Measurements from ENCODE around the gene COL4A2.
"Not testable (repeated sequence)": the region's sequence is repeated elsewhere in the genome, so short reads cannot be mapped to it uniquely, and the experiment has no call there.

Gene COL4A2

DNA sequence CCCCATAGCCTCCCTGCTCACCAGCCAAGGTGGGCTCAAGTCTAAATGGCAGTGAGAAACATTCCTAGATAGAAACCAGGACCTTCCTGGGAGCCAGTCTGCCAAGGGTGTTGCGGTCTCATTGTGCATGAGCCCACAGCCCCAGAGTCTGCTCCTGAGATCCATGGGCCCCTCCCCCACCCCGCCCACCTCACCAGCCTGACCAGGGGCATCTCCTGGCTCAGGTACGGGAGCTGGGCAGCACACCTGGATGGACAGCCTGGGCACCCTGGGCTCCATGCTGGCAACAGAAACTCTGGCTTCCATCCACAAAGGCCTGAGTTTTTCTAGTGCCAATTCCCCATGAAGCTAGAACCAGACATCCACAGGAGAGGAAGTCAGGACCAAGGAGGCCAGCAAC lies 188.8 kb downstream of the COL4A2 start:
- Histone ChIP-seq H3K9me3 (ENCODE audit: control insufficient read depth, low read length) (no peaks in the 10 kb centered on the region), H3K36me3 (ENCODE audit: control insufficient read depth, insufficient read depth, low read length) (no peaks in the 10 kb centered on the region)

DNA sequence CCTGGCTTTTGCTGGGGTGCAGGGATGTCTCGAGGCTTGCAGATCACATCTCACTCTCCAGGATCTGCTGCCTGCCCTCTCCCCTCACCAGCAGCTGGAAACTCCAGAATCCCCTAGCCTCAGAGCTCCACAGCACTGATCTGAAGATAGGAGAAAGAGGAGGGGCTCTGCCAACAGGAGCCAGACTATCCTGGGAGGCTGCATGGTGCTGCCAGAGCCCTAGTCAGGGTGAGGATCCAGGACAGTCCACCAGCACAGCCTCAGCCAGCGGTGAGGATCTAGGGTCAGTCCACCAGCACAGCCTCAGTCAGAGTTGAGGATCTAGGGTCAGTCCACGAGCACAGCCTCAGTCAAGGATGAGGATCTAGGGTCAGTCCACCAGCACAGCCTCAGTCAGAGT lies 189.2 kb downstream of the COL4A2 start:
- no peak for DNase-seq
- Histone ChIP-seq H3K9me3 (ENCODE audit: control insufficient read depth, low read length) (no peaks in the 10 kb centered on the region), H3K4me1 (ENCODE audit: control insufficient read depth, insufficient read depth, low read length, poor library complexity, severe bottlenecking) (no peaks in the 10 kb centered on the region), H3K4me3 (ENCODE audit: insufficient read depth, low read depth, low read length, poor library complexity, severe bottlenecking) (no peak overlapping the region), H3K27me3 (replicated peaks; ENCODE audit: control insufficient read depth, insufficient read depth, low read length, poor library complexity, severe bottlenecking) (no peaks in the 10 kb centered on the region), H3K36me3 (ENCODE audit: control insufficient read depth, insufficient read depth, low read length) (no peaks in the 10 kb centered on the region), H3K27ac (ENCODE audit: insufficient read depth, low read length, poor library complexity, severe bottlenecking) (no peak overlapping the region)

More for the DNA sequence above, 188.8 kb downstream of the COL4A2 start:
- DNase-seq, result no peak
- no peaks in the 10 kb centered on the region for H3K4me1 ChIP-seq (ENCODE audit: control insufficient read depth, insufficient read depth, low read length, poor library complexity, severe bottlenecking)
- no peak overlapping the region for H3K27ac ChIP-seq (ENCODE audit: insufficient read depth, low read length, poor library complexity, severe bottlenecking)
- H3K4me3 ChIP-seq (ENCODE audit: insufficient read depth, low read depth, low read length, poor library complexity, severe bottlenecking), result no peak overlapping the region
- no peaks in the 10 kb centered on the region for H3K27me3 ChIP-seq (replicated peaks; ENCODE audit: control insufficient read depth, insufficient read depth, low read length, poor library complexity, severe bottlenecking)

DNA sequence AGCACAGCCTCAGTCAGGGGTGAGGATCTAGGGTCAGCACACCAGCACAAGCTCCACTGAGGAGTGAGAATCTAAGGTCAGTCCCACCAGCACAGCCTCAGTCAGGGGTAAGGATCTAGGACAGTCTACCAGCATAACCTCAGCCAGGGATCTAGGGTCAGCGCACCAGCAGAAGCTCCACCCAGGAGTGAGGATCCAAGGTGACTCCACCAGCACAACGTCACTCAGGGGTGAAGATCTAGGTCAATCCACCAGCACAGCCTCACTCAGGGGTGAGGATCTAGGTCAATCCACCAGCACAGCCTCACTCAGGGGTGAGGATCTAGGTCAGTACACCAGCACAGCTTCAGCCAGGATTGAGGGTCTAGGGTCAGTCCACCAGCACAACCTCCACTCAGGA lies 189.9 kb downstream of the COL4A2 start:
- no peaks in the 10 kb centered on the region for H3K36me3 ChIP-seq (ENCODE audit: control insufficient read depth, insufficient read depth, low read length)
- no peaks in the 10 kb centered on the region for H3K4me1 ChIP-seq (ENCODE audit: control insufficient read depth, insufficient read depth, low read length, poor library complexity, severe bottlenecking)
- H3K9me3 ChIP-seq (ENCODE audit: control insufficient read depth, low read length), result no peaks in the 10 kb centered on the region
- H3K27me3 ChIP-seq (replicated peaks; ENCODE audit: control insufficient read depth, insufficient read depth, low read length, poor library complexity, severe bottlenecking), result no peaks in the 10 kb centered on the region
- H3K4me3 ChIP-seq (ENCODE audit: insufficient read depth, low read depth, low read length, poor library complexity, severe bottlenecking), result no peak overlapping the region
- no peak overlapping the region for H3K27ac ChIP-seq (ENCODE audit: insufficient read depth, low read length, poor library complexity, severe bottlenecking)
- no peak for DNase-seq

DNA sequence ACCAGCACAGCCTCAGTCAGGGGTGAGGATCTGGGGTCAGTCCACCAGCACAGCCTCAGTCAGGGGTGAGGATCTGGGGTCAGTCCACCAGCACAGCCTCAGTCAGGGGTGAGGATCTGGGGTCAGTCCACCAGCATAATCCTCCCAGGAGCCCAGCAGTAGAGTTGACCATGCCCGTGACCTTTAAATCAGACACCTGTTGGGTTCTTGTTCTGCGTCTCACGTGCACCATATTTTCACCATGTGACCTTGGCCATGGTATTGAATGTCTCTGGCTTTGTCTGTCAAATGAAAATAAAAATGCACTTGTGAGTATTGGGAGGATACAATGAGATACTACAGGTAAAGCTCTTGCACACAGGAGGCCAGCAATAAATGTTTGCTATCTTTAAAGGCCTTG lies 190.8 kb downstream of the COL4A2 start:
- H3K4me1 ChIP-seq (ENCODE audit: control insufficient read depth, insufficient read depth, low read length, poor library complexity, severe bottlenecking); H3K27me3 ChIP-seq (replicated peaks; ENCODE audit: control insufficient read depth, insufficient read depth, low read length, poor library complexity, severe bottlenecking); H3K36me3 ChIP-seq (ENCODE audit: control insufficient read depth, insufficient read depth, low read length); H3K4me3 ChIP-seq (ENCODE audit: insufficient read depth, low read depth, low read length, poor library complexity, severe bottlenecking); DNase-seq; H3K27ac ChIP-seq (ENCODE audit: insufficient read depth, low read length, poor library complexity, severe bottlenecking); H3K9me3 ChIP-seq (ENCODE audit: control insufficient read depth, low read length): not testable (repeated sequence)

DNA sequence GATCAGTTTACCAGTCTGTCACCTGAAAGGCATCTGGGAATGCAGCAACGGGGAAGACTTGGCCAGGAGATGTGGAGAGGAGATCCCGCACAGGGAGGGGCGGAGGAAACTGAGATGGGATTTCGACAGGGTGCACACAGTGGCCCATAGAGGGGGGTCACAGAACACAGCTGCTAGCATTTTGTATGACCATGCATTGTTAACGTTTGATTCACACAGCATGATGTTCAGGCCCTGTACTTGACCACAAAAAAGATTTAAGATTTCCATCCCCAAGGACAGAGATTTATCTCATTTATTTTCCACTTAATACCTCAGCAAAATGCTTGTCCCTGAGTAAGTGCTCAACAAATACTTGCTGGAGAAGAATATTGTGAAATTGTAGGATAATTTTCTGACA lies 191.2 kb downstream of the COL4A2 start:
- H3K27me3 ChIP-seq (replicated peaks; ENCODE audit: control insufficient read depth, insufficient read depth, low read length, poor library complexity, severe bottlenecking), result no peaks in the 10 kb centered on the region
- no peak for DNase-seq
- H3K4me1 ChIP-seq (ENCODE audit: control insufficient read depth, insufficient read depth, low read length, poor library complexity, severe bottlenecking), result no peaks in the 10 kb centered on the region
- no peak overlapping the region for H3K27ac ChIP-seq (ENCODE audit: insufficient read depth, low read length, poor library complexity, severe bottlenecking)
- H3K36me3 ChIP-seq (ENCODE audit: control insufficient read depth, insufficient read depth, low read length), result no peaks in the 10 kb centered on the region
- H3K4me3 ChIP-seq (ENCODE audit: insufficient read depth, low read depth, low read length, poor library complexity, severe bottlenecking), result no peak overlapping the region
- no peaks in the 10 kb centered on the region for H3K9me3 ChIP-seq (ENCODE audit: control insufficient read depth, low read length)

DNA sequence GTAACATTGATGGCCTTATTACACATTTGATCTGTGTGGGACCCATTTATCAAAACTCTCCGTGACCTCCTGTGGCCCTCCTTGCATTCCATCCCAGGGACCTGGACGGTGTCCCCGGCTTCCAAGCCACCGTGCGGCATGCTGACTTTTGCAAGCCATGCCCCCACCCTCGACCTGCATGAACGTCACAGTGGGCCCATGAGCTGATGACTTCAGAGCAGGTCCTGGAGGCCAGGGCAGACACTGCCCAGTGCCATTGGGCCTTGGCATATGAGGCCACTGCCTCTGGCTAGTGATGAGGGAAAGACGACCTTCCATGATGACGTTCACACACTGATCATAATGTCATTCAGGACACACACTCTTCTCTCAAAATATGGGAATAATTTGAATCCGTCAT lies 191.7 kb downstream of the COL4A2 start:
- Histone ChIP-seq H3K4me1 (ENCODE audit: control insufficient read depth, insufficient read depth, low read length, poor library complexity, severe bottlenecking) (no peaks in the 10 kb centered on the region), H3K27ac (ENCODE audit: insufficient read depth, low read length, poor library complexity, severe bottlenecking) (no peak overlapping the region), H3K9me3 (ENCODE audit: control insufficient read depth, low read length) (no peaks in the 10 kb centered on the region), H3K4me3 (ENCODE audit: insufficient read depth, low read depth, low read length, poor library complexity, severe bottlenecking) (no peak overlapping the region), H3K36me3 (ENCODE audit: control insufficient read depth, insufficient read depth, low read length) (no peaks in the 10 kb centered on the region), H3K27me3 (replicated peaks; ENCODE audit: control insufficient read depth, insufficient read depth, low read length, poor library complexity, severe bottlenecking) (no peaks in the 10 kb centered on the region)
- DNase-seq, result no peak

DNA sequence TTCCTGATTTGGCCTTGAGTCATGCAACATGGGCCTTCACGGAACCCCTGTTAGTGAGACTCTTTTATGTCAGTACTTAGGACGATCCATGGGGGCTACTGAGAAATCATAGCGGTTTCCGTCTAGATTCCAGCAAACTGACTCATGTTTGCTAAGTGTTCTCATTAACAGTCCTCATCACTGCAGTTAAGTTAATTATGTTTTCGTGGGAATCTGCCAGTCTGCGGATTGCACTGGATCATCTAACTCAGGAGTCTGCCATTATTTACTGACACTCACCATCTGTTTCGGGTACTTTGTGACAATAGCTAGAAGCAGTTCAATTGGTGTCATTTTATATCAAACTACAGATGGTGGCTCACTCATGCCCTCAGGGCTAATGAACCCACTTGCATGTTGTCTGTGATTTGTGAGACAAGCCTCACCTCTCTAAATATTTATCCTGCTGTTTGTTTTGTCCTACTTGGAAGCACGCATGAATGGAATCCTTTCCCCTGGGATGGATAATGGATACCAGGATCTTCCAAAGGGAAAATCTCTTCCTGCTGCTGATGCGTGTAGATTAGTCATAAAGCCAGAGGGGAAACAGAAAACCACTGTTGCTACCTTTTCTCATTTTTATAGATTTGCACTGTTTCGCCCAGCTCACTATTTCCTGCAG lies 192.7 kb downstream of the COL4A2 start:
- Histone ChIP-seq H3K27ac (ENCODE audit: insufficient read depth, low read length, poor library complexity, severe bottlenecking) (no peak overlapping the region), H3K4me3 (ENCODE audit: insufficient read depth, low read depth, low read length, poor library complexity, severe bottlenecking) (no peak overlapping the region), H3K4me1 (ENCODE audit: control insufficient read depth, insufficient read depth, low read length, poor library complexity, severe bottlenecking) (no peaks in the 10 kb centered on the region), H3K27me3 (replicated peaks; ENCODE audit: control insufficient read depth, insufficient read depth, low read length, poor library complexity, severe bottlenecking) (no peaks in the 10 kb centered on the region), H3K36me3 (ENCODE audit: control insufficient read depth, insufficient read depth, low read length) (no peaks in the 10 kb centered on the region), H3K9me3 (ENCODE audit: control insufficient read depth, low read length) (no peaks in the 10 kb centered on the region)
- DNase-seq, result no peak

DNA sequence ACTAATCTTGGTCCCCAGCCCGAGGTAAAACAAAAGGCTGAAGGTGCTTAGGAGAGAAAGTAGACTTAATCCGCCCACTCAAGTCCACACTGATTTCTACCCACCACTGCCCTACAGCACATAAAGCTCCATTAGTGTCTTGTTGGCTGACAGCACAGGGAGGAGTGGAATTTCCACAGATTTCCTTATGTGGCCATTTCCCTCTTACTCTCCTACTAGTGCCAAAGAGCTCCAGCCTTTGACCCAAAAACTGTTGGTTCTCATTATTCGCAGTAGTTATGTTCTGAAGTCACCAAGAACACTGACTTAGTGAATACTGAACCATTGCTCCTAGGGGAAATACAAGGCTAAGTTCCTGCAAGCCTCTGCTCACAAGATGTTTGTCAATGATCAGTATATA lies 193.3 kb downstream of the COL4A2 start:
- Histone ChIP-seq H3K4me1 (ENCODE audit: control insufficient read depth, insufficient read depth, low read length, poor library complexity, severe bottlenecking) (no peaks in the 10 kb centered on the region), H3K4me3 (ENCODE audit: insufficient read depth, low read depth, low read length, poor library complexity, severe bottlenecking) (no peak overlapping the region)

DNA sequence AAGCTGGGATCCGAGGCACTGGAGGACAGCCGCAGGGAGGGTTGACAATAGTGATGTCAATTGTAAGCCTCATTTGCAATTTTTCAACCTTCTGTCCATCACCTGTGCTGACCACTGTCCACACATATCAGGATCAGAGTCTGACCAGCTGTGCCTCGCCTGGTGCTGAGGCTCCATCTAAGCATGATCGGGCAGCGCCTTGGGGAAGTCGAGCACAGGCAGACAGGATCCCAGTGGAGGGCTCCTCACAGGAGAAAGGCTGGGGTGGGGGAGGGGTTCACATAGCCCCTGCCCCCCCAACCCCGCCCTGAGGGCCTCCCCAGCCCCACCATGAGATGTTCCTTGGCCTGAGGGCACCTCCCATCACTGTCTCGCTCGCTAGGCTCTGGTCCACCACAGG lies 194.1 kb downstream of the COL4A2 start:
- no peaks in the 10 kb centered on the region for H3K36me3 ChIP-seq (ENCODE audit: control insufficient read depth, insufficient read depth, low read length)
- H3K27me3 ChIP-seq (replicated peaks; ENCODE audit: control insufficient read depth, insufficient read depth, low read length, poor library complexity, severe bottlenecking), result no peaks in the 10 kb centered on the region
- no peaks in the 10 kb centered on the region for H3K4me1 ChIP-seq (ENCODE audit: control insufficient read depth, insufficient read depth, low read length, poor library complexity, severe bottlenecking)
- H3K27ac ChIP-seq (ENCODE audit: insufficient read depth, low read length, poor library complexity, severe bottlenecking), result no peak overlapping the region
- H3K4me3 ChIP-seq (ENCODE audit: insufficient read depth, low read depth, low read length, poor library complexity, severe bottlenecking), result no peak overlapping the region
- DNase-seq, result no peak
- H3K9me3 ChIP-seq (ENCODE audit: control insufficient read depth, low read length), result no peaks in the 10 kb centered on the region

More for the DNA sequence above, 193.3 kb downstream of the COL4A2 start:
- no peaks in the 10 kb centered on the region for H3K27me3 ChIP-seq (replicated peaks; ENCODE audit: control insufficient read depth, insufficient read depth, low read length, poor library complexity, severe bottlenecking)
- no peak overlapping the region for H3K27ac ChIP-seq (ENCODE audit: insufficient read depth, low read length, poor library complexity, severe bottlenecking)
- no peaks in the 10 kb centered on the region for H3K36me3 ChIP-seq (ENCODE audit: control insufficient read depth, insufficient read depth, low read length)
- no peaks in the 10 kb centered on the region for H3K9me3 ChIP-seq (ENCODE audit: control insufficient read depth, low read length)
- DNase-seq, result no peak

DNA sequence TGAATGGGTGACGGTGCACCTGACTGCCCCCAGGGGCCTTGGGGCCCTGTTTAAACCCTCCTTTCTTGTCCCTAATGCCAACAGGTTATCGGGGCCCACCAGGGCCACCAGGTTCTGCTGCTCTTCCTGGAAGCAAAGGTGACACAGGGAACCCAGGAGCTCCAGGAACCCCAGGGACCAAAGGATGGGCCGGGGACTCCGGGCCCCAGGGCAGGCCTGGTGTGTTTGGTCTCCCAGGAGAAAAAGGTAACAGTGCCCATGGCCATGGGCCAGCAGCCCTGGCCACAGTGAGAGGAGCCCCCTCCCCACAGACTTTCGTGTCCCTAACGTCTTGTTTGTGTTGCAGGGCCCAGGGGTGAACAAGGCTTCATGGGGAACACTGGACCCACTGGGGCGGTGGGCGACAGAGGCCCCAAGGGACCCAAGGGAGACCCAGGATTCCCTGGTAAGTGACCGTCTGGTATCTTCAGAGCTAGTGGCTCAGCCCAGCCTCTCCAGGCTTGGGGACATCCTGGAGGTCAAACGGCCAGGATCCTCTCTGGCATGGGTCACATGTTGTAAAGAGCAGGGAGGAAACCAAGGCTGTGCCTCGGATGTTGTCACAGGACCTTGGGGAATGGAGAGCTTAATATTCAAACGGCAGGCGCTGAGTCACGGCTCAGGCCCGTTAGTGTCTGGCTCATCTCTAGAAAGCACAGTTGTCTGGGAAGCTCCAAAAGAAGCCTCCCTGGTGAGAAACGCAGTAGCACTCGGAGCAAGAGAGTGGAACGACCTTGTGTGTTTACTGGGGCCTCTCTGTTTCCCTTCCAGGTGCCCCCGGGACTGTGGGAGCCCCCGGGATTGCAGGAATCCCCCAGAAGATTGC lies 196.2 kb downstream of the COL4A2 start:
- no peaks in the 10 kb centered on the region for H3K36me3 ChIP-seq (ENCODE audit: control insufficient read depth, insufficient read depth, low read length)

More for the DNA sequence above, 196.2 kb downstream of the COL4A2 start:
- H3K4me3 ChIP-seq (ENCODE audit: insufficient read depth, low read depth, low read length, poor library complexity, severe bottlenecking), result no peak overlapping the region
- no peak overlapping the region for H3K27ac ChIP-seq (ENCODE audit: insufficient read depth, low read length, poor library complexity, severe bottlenecking)
- no peak for DNase-seq
- no peaks in the 10 kb centered on the region for H3K4me1 ChIP-seq (ENCODE audit: control insufficient read depth, insufficient read depth, low read length, poor library complexity, severe bottlenecking)
- H3K27me3 ChIP-seq (replicated peaks; ENCODE audit: control insufficient read depth, insufficient read depth, low read length, poor library complexity, severe bottlenecking), result no peaks in the 10 kb centered on the region
- no peaks in the 10 kb centered on the region for H3K9me3 ChIP-seq (ENCODE audit: control insufficient read depth, low read length)

All from effector memory CD4-positive, alpha-beta T cell (primary cell).